ENCODE measurements around the gene FGF13. TPM values are rescaled to one million over a fixed set of nuclear protein-coding genes. Genes with fewer than 3 reads are reported as not detected.

The FGF13 gene
- total RNA-seq, 3 donors from 2014 or later (not counting 1 experiment from before 2014, with no cell fraction given): not detected

GRCh38 chrX:138710866-138711341 is 613 bp downstream of the FGF13 start:
- Histone ChIP-seq H3K36me3 (ENCODE audit: control insufficient read depth, insufficient read depth, low read length) (no peaks in the 10 kb centered on the region), H3K9me3 (ENCODE audit: control insufficient read depth, insufficient read depth, low read length) (no peaks in the 10 kb centered on the region), H3K4me1 (ENCODE audit: control insufficient read depth, insufficient read depth, low read length) (no peaks in the 10 kb centered on the region), H3K27me3 (ENCODE audit: control insufficient read depth, insufficient read depth, low read length) (peaks cover 3% of the 10 kb centered on the region), H3K27ac (ENCODE audit: low read length) (no peak overlapping the region), H3K4me3 (ENCODE audit: low read length) (no peak overlapping the region)
- DNase-seq: no peak
- H3K4me1 Mint-ChIP-seq: no peaks in the 10 kb centered on the region
- H3K27ac Mint-ChIP-seq: no peak overlapping the region
- H3K27me3 Mint-ChIP-seq (ENCODE audit: low read depth in 2 of 2): peaks cover 26 to 67% of the 10 kb centered on the region in 2 donors
- ATAC-seq: no peak
- WGBS (ENCODE audit: insufficient coverage): 2% methylated on average over 49 of the region's 51 CpGs
- no peak overlapping the region for H3K4me3 Mint-ChIP-seq
- H3K36me3 Mint-ChIP-seq: no peaks in the 10 kb centered on the region
- TF ChIP-seq CTCF (IDR thresholded peaks at IDR 0.05): no peak
- H3K9me3 Mint-ChIP-seq: no peaks in the 10 kb centered on the region
- intact Hi-C loops (cut with micrococcal nuclease): no loop called here

GRCh38 chrX:138709886-138710791 is 1.4 kb downstream of the FGF13 start:
- Histone ChIP-seq H3K4me3 (ENCODE audit: low read length) (no peak overlapping the region), H3K9me3 (ENCODE audit: control insufficient read depth, insufficient read depth, low read length) (no peaks in the 10 kb centered on the region), H3K4me1 (ENCODE audit: control insufficient read depth, insufficient read depth, low read length) (no peaks in the 10 kb centered on the region), H3K27me3 (ENCODE audit: control insufficient read depth, insufficient read depth, low read length) (peaks cover 3% of the 10 kb centered on the region), H3K36me3 (ENCODE audit: control insufficient read depth, insufficient read depth, low read length) (no peaks in the 10 kb centered on the region), H3K27ac (ENCODE audit: low read length) (no peak overlapping the region)
- TF ChIP-seq CTCF (IDR thresholded peaks at IDR 0.05): no peak
- Mint-ChIP-seq H3K4me1 (no peaks in the 10 kb centered on the region), H3K9me3 (no peaks in the 10 kb centered on the region), H3K27me3 (ENCODE audit: low read depth in 2 of 2) (peaks cover 23 to 60% of the 10 kb centered on the region in 2 donors), H3K27ac (no peak overlapping the region), H3K36me3 (no peaks in the 10 kb centered on the region), H3K4me3 (no peak overlapping the region)
- intact Hi-C loops (cut with micrococcal nuclease): no loop called here
- DNase-seq (no peak), ATAC-seq (no peak)
- 7% methylated on average over 21 of the region's 25 CpGs for WGBS (ENCODE audit: insufficient coverage)

GRCh38 chrX:138708268-138708667 is 3.2 kb downstream of the FGF13 start:
- TF ChIP-seq CTCF (IDR thresholded peaks at IDR 0.05): no peak
- H3K27me3 ChIP-seq (ENCODE audit: control insufficient read depth, insufficient read depth, low read length): peaks cover 3% of the 10 kb centered on the region
- H3K27me3 Mint-ChIP-seq (ENCODE audit: low read depth in 2 of 2): peaks cover 17 to 45% of the 10 kb centered on the region in 2 donors
- no CpG with 5 or more reads among the region's 2 CpGs for WGBS (ENCODE audit: insufficient coverage)
- H3K4me3 ChIP-seq (ENCODE audit: low read length): no peak overlapping the region
- ATAC-seq: no peak
- no peaks in the 10 kb centered on the region for H3K4me1 Mint-ChIP-seq
- H3K4me3 Mint-ChIP-seq: no peak overlapping the region
- no peaks in the 10 kb centered on the region for H3K9me3 Mint-ChIP-seq
- intact Hi-C loops (cut with micrococcal nuclease): no loop called here
- no peak overlapping the region for H3K27ac Mint-ChIP-seq
- H3K27ac ChIP-seq (ENCODE audit: low read length): no peak overlapping the region
- no peaks in the 10 kb centered on the region for H3K36me3 Mint-ChIP-seq
- no peaks in the 10 kb centered on the region for H3K36me3 ChIP-seq (ENCODE audit: control insufficient read depth, insufficient read depth, low read length)
- no peaks in the 10 kb centered on the region for H3K4me1 ChIP-seq (ENCODE audit: control insufficient read depth, insufficient read depth, low read length)
- DNase-seq: no peak
- H3K9me3 ChIP-seq (ENCODE audit: control insufficient read depth, insufficient read depth, low read length): no peaks in the 10 kb centered on the region

Measured in natural killer cell (primary cell).